NCI-H2081 treated with DMSO at 0.1 percent for 48 hours (cell line): Measurements from ENCODE around the gene SLC4A1.
A peak's percentile ranks its signal among the peaks of the same experiment; 100 is the strongest.

Experiments
- DNase-seq: peaks from one replicate; lab custom pipeline; 2025; lab: John Stamatoyannopoulos, UW

The SLC4A1 gene

GRCh38 chr17:44220213-44221083 lies 47.5 kb downstream of the SLC4A1 start:
- DNase-seq: no peak

DNA sequence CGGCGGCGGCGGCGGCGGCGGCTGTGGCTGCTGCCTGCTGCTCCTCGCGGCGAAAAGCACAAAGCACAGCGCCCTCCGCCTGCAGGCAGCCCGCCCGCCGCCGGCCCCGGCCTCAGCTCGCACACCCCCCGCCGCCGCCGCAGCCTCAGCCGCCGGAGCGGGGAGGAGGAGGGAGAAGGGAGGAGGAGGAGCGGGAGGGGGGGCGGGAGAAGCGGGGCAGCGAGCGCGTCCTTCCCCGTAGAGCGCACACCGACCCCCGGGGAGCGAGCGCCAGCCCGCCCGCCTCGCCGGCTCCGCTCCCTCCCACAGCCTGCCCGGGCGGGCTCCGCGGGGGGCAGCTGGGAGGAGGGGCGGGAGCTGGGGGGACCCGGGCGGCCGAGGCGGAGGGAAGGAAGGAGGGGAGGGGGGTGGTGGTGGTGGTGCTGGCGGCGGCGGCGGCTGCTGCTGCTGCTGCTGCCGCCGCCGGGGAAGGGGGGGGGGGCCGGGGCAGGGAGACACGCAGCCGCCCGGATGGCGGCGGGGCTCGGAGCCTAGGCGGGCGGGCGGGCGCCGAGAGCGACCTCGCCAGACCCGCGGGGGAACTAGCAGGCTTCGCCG lies 48.2 kb downstream of the SLC4A1 start, which contains the start of gene UBTF:
Gene UBTF (minus strand): TSS at position 60 of the 597 bp plus-strand sequence. CDS start 1,446 bp downstream, outside the sequence.
- peak; percentile 48 for DNase-seq

GRCh38 chr17:44219108-44219615 lies 48.8 kb downstream of the SLC4A1 start:
- no peak for DNase-seq

GRCh38 chr17:44218344-44219107 lies 49.4 kb downstream of the SLC4A1 start:
- DNase-seq: peak; percentile 76

DNA sequence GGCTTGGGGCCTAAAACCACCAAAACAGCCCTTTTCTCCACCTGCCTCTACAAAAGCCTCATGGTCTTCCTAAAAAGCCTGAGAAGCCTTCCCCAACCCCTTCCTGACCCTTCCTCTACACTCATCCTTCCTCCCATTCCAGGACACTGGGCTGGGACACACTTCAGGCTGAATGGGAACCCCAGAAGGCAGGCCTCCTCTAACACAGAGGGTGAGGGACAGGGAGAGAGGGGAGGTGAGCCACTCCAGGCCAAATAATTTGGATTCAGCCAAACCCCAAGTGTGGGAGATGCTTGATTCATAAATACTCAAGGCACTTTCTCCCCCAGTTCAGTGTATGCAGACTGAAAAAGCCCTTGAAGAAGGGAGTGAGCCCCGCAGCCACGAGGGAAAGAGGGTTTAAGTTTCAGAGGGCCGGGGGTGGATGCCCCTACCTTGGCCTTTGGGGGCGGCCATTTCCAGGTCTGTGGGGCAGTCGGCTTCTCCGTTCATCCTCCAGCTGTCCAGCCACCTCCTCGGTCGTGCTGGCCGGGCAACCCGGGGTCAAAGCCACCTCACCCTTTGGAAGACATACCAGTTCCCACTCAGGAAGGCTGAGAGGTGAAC lies 50.1 kb downstream of the SLC4A1 start:
- no peak for DNase-seq

- DNase-seq: no peak
These were observed 51.2 kb downstream of the SLC4A1 start for GRCh38 chr17:44216694-44217093.

- no peak for DNase-seq
These were observed 51.8 kb downstream of the SLC4A1 start for GRCh38 chr17:44216173-44216572.

GRCh38 chr17:44214896-44215295 lies 53.0 kb downstream of the SLC4A1 start:
- no peak for DNase-seq

- DNase-seq: no peak
These were observed 53.8 kb downstream of the SLC4A1 start for GRCh38 chr17:44214230-44214494.

- no peak for DNase-seq
These were observed 54.3 kb downstream of the SLC4A1 start for GRCh38 chr17:44213403-44214229.

DNA sequence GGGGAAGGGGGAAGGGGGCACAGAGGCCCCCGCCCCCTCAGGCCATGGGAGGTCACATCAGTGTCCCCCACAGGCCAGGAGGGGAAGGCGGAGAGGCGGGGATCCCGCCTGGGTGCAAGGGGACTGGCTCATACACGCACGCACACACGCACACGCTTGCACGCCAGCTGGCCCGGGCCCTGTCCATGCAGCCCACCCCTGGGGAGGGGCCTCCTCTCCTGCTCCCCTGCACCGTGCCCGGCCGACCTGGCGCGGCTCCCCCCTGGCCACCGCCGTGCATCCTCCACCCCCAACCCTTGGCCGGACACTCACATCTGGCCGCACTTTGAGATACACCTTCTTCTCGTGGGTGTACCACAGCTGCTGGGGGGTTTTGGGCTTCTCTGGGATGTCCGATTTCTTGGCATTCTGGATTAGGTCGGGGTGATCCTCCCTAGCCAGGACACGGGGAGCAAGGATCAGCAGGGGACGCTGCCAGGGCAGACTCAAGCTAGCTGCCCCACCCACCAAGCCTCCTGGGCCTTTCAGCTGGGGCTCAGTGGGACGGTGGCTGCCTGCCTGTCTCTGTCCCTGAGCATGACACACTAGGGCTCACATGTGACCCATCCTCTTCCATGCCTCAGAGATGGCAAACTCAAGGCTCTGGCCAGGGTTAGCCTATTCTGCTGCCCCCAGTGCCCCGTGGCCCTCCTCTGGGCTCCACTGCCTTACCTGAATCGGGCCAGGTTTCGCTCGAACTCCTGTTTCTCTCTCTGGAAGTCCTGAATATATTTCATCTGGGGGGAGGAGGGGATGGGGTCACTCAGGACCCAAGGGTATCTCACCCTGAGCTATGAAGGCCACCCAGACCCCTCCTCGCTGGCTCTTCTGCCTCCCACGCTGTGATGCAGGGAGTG lies 55.2 kb downstream of the SLC4A1 start:
- DNase-seq: no peak

- no peak for DNase-seq
These were observed 56.4 kb downstream of the SLC4A1 start for GRCh38 chr17:44211281-44212265.

DNA sequence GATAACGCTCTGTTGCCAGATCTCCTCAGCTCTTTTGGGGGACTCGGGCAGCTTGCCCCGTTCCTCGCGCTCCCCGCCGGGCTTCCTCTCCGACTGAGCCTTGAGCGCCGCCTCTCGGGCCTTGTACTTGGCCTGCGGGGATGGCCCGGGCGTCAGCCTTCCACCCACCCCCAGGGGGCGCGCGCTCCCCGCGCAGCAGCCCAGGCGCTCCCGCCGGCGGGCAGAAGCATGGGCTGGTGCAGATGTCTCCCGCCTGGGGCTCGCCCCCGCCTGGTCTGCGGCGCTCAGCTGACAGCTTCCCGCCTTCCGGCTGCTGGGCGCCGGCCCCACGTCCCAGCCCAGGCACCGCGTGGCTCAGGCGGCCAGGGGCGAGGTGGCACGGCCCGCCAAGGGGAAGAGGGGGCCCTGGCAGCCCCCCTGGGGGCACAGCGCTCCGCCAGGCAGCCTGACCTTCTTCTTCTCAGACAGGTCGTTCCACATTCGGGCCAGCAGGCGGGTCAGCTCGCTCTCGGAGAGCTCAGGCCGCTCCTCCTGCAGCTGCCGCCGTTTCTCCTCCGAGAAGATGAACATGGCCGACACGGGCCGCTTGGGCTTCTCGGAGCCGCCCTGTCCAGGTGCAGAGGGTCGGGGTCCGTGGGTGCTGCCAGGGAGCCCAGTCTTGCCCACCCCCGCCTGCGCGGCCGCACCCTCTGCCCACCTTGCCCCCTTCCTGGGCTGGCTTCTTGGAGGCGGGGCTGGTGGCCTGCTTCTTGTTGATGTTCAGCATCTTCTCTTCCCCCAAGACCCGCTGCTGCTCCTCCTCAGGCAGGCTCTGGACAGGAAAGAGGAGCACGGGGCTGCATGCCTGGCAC lies 57.4 kb downstream of the SLC4A1 start:
- peak; percentile 27 for DNase-seq

DNA sequence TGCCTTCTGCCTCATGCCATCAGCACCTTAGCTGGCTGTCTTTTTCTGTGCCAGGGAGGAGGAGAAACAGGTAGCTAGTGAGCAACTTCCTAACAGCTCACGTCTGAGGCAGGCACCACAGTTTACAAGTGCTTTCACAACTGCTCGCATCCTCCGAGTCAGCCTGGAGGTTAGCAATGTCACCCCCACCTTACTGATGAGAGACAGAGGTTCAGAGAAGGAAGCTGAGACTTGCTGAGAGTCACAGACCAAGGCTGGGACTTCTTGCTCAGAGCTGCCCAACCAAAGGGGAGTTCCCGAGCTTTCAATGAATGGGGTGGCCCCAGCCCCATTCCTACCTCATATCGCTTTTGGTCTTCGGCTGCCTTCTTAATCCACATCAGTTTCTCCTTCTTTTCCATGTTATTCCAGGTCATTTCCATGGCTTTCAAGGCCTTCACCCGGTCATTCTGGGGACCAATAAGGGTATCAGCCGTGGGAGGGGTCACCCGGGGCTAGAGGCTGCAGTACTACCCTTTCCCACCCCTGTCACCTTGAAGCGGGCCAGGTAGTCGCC lies 58.1 kb downstream of the SLC4A1 start:
- DNase-seq: no peak

GRCh38 chr17:44207743-44208142 lies 60.2 kb downstream of the SLC4A1 start:
- DNase-seq: no peak

DNA sequence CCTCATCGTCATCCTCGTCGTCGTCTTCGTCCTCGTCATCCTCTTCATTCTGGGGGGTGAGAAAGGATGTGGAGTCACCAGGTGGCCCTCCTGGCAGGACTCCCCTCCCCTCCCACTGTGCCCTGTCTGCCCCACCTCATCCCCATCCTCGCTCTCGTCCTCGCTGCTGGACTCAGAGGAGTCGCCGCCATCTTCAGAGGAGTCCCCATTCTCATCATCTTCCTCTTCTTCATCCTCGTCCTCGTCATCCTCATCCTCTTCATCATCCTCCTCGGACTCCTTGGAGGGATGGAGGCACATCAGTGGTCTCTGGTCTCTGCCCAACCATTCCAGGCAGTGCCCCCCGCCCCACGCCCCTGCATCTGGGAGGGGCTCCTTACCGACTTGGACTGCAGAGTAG lies 60.6 kb downstream of the SLC4A1 start:
- DNase-seq: no peak

GRCh38 chr17:44206825-44207155 lies 61.1 kb downstream of the SLC4A1 start:
- no peak for DNase-seq
